GM21360 (cell line): ENCODE data around the gene SLIT3.

ENCODE experiments used
- ATAC-seq: cut with Tn5 transposase; IDR thresholded peaks from one replicate; pipeline ENCODE4 v1.9.1; 2021; ENCODE audit warnings: mild to moderate bottlenecking, moderate library complexity; ENCODE audit not compliant: unreplicated experiment

SLIT3 gene

DNA sequence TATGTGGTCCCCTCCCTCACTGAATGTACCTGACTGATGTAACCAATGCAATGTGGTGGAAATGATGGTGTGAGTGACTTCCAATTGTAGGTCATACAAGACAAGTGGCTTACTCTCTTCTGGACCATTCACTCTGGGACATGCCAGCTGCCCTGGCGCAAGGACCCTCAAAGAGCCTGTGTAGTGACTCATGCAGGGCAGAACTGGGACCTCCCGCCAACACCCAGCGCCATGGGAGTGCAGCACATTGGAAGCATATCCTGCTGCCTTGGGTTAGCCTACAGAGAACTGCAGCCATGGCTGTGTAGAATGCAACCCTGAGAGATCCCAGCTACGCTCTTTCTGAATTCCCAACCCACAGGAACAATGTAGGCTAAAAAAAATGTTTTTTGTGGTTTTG is 631.8 kb downstream of the SLIT3 start:
- no peak for ATAC-seq

GRCh38 chr5:168668078-168668477 is 632.9 kb downstream of the SLIT3 start:
- no peak for ATAC-seq

DNA sequence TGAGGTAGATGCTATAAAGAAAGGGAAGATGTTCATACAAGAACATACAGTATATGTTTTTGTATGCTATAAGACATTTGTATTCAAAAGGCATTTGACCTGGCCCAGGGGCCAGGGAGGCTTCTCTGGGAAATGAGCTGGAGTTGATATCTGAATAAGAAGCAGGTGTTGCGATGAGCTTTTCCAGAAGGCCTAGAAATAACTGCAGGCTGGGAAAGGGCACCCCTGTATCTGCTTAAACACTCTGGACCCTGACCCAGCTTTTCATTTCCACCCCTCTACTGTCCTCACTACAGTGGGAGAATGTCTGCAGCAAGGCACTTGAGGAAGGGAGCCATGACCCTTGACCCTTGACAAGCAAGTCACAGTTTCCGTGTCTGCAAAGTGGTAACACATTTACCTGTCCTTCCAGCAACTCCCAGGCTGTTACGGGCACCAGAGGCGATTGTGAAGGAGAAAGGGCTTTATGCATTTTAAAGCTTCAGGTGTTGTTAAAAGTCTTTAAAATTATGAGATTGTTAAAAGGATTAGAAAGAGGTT is 633.6 kb downstream of the SLIT3 start:
- no peak for ATAC-seq

DNA sequence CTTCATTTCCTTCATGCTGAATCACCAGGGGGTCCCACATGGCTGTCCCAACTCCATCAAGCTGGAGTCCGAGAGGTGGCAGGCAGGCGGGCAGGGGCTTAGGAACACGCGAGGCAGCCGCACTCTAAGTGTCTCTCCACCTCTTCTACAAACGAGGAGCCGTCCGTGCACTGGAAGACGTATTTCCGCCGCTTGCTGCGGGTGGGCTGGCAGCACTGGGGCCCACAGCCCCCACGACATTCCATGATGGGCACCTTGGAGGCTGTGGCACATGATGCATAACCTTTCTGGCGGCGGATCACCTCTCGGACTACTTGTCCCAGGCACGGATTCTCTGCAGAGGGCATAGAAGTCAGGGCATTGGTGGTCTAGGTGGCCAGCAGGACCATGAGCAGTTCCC is 634.6 kb downstream of the SLIT3 start:
- no peak for ATAC-seq

DNA sequence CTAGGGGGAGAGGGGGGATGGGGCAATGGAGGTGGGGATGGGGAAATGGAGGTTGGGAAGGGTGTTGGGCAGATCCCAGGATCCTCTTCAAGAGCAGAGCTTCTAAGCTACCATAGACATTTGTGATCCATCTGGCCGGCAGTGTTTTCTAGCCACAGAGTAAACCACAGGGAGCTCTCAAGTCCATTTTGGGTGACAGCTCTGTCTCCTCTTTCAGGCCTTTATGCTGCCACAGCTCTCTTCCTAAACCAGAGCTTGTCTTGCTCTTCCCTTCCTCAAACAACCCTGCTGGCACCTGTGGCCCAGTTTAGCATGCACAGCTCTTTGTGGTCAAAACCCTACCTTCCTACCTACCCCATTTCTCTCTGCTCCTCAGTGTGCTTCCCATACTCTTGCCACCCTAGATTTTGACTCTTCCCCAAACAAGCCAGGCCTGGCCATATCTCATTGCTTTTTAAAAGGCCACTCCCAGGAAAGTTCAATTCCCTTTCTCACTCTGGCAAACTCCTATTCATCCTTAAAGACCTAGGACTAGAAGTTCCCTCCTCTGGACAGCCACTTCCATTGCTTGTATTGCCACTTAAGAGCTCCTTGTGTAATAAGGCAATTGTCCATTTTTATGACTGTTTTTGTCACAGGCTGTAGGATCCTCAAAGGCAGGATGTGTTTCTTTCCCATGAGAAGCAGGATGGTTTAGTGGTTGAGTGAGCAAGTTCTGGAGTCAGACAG is 637.5 kb downstream of the SLIT3 start:
- no peak for ATAC-seq

DNA sequence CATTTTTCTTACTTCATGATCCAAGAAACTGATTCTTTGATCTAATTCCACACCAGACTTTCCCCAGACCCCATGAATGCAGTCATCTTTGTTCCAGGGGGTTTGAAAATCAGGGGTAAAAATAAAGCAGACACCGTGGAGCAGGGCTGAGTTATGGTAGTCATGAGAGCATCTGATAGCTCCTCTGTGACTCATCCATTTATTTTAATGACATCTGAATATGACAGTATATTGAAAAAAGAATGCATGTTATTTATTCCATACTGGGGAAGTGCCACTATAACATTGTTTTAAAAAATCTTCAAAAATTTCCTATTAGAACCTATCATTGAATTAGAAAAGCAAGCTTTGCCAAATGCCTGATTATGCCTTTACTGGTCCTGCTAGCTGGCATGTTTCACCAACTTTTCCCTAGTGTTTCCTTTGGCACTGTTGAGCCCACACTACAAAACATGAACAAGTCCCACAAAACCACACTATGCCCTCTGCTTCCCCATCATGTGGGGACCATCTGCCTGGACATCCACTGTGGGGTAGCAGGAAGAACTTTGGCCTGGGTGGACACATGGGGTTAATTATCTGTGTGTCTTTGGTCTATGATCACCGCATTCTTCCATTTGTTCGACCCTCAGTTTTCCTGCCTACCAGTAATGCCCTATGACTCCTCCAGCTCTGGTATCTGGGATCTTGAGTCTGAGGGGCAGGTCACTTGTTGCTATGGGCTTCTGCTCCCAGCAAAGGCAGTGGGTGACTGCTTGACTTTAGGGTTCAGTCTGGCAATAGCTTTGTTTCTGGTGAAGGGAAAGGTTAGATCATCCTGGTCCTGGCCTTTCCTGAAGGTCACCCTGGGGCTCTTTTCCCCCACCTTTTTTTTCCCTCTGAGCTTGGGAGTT is 639.1 kb downstream of the SLIT3 start:
- no peak for ATAC-seq

- ATAC-seq, result no peak
These were observed 640.2 kb downstream of the SLIT3 start for GRCh38 chr5:168660691-168661090.

GRCh38 chr5:168659286-168659847 is 641.6 kb downstream of the SLIT3 start:
- ATAC-seq, result no peak

DNA sequence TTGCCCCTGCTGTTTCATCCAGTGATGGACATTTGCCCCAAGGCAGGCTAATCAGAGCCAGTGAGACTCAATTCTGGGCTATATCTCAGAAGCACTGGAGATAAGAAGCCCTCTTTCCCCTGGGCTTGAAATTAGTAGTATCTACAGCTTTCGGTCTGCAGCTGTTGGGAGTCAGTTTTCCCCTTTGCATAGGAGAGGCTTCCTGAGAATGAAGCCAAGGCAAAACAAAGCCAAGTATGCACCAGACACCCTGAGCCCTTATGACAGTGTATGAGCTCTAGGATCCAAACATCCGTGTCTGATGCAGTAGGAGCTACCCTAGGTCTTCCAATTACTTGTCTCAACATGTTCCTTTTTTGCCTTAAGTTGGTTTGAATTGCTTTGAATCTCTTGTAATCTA is 642.5 kb downstream of the SLIT3 start:
- ATAC-seq, result no peak

GRCh38 chr5:168656633-168657032 is 644.3 kb downstream of the SLIT3 start:
- ATAC-seq, result no peak

DNA sequence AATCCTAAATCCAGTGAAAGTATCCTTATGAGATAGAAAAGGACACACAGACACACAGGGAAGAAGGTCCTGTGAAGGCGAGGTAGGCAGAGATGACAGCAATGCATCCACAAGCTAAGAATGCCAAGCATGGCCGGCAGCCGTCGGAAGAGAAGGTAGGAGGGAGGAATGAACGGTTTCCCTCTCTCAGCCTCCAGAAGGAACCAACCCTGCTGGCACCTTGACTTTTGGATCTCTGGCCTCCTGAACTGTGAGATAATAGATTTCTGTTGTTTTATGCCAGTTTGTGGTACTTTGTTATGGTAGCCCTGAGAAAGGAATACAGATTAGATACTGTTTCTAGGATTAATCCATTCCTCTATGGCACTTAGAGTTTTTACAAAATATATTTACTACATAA is 645.6 kb downstream of the SLIT3 start:
- no peak for ATAC-seq

GRCh38 chr5:168654211-168654721 is 646.7 kb downstream of the SLIT3 start:
- ATAC-seq, result no peak

DNA sequence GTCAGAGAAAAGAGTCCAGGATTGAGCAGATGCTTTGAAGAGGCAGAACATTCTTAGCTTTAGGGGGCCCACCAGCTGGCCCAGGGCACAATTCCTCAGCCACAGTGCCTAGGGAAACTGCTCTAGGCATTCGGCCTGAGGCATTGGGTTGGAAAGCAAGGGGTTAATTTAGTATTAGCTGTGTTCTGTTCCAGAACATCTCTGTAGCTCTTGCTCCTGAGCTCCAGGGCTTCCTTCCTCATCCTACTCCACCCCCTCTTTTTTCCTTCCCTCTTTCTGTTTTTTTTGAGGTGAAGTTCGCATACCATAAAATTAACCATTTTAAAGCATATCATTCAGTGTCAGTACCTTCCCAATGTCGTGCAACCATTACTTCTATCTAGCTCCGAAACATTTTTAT is 647.3 kb downstream of the SLIT3 start:
- ATAC-seq, result no peak

DNA sequence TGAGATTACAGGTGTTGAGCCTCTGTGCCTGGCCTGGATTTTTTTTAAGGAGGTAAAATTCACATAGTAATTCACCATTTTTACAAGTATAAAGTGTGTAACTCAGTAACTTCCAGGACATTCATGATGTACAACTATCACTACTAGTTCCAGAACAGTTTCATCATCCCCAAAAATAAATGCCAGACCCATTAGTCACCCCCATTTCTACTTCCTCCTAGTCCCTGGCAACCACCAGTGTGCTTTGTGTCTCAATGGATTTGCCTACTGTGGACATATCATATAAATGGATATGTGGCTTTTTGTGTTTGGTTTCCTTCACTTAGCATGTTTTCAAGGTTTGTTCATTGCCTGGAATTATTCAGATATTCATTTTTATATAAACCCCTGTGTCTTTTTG is 649.3 kb downstream of the SLIT3 start:
- no peak for ATAC-seq

DNA sequence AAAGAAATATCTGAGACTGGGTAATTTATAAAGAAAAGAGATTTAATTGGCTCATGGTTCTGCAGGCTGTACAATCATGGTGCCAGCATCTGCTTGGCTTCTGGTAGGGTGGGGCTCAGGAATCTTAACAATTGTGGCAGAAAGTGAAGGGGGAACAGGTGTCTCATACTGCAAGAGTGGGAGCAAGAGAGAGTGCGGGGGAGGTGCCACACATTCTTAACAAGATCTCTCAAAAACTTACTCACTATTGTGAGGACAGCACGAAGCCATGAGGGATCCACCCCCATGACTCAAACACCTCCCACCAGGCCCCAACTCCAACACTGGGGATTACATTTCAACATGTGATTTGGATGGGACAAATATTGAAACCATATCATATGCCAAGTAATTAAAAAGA is 651.6 kb downstream of the SLIT3 start:
- no peak for ATAC-seq

GRCh38 chr5:168648576-168648975 is 652.4 kb downstream of the SLIT3 start:
- ATAC-seq, result no peak

DNA sequence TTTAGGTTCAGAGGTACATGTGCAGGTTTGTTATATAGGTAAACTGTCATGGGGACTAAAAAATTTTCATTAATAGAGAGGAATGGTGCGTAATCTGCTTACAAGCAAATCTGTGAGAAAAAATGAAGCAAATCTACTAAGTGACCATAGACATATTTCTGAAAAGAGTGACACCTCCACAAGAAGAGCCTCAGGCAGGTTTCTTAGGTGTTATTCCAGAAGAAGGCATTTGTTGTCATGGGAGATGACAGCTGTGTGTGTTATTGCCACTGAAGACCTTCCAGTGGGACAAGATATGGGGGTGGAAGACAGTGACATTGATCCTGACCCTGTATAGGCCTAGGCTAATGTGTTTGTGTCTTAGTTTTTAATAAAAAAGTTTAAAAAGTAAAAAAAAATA is 652.9 kb downstream of the SLIT3 start:
- no peak for ATAC-seq

GRCh38 chr5:168647083-168647482 is 653.9 kb downstream of the SLIT3 start:
- ATAC-seq, result no peak

GRCh38 chr5:168646335-168646734 is 654.6 kb downstream of the SLIT3 start:
- no peak for ATAC-seq

DNA sequence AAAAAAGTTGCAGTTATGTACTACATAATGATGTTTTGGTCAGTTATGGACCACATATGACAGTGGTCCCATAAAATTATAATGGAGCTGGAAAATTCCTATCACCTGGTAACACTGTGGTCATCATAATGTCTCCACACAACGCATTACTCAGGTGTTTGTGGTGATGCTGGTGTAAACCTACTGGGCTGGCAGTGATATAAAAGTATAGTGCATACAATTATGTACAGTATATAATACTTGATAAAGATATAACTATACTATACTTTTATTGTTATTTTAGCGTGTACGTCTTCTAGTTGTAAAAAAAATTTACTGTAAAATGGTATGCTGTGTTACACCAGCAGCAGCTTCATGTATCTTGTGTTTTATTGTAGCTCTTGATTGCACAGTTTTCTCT is 655.7 kb downstream of the SLIT3 start:
- no peak for ATAC-seq

DNA sequence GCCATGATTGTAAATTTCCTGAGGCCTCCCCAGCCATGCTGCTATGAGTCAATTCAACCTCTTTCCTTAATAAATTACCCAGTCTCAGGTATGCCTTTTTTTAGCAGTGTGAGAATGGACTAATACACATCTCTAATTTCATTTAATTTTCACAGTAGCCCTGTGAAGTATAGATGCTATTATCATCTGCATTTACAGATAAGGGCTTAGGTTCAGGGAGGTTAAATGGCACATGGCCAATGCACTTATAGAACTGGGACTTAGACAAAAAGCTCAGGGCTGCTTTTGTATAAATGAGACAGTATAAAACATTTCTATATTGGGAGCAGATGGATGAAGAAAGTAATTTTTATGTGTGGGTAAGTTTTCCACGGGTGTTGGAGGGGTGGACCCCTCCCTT is 658.9 kb downstream of the SLIT3 start:
- ATAC-seq, result no peak
